ENCODE data around the gene ZNF106. TPM values are rescaled to one million over a fixed set of nuclear protein-coding genes. Genes with fewer than 3 reads are reported as not detected.

ZNF106 gene
- total RNA-seq, 1 experiment from 2014 or later: 58.2 TPM

DNA sequence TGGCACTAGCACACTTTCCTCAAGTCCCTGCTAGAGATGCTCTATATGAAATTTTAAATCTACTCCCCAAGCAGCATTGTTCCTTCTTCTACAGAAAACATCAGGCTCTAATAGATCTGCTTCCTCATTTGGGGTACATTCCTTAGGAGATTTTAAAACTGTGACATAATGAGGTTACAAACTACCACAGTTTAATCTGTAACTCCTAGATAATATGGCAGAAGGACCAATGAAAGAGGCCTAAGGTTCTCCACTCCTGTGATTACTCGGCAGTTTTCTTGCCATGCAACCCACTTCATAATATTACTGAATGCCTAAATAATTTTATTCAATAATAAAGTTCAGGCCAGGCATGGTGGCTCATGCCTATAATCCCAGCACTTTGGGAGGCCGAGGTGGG lies 16.1 kb downstream of the ZNF106 start (continued):
- TF ChIP-seq E2F1 (CRISPR knock-in tag; IDR thresholded peaks at IDR 0.05): no peak

GRCh38 chr15:42471002-42471401 lies 19.9 kb downstream of the ZNF106 start:
- ChIA-PET POLR2A (no interaction called here), CTCF (interaction anchor here (1.0 to 2.0 kb wide), 6 partner anchors 12 to 333 kb away, joined by 3 to 7 read pairs (median 4); partner anchors contain the start of genes GANC, TMEM87A and ZNF106)
- TF ChIP-seq GTF2I (CRISPR knock-in tag; conservative IDR thresholded peaks at IDR 0.05): no peak
- no peak for TF ChIP-seq ZNF263 (CRISPR knock-in tag; IDR thresholded peaks at IDR 0.05; ENCODE audit: low read depth)
- TF ChIP-seq, protein P1, sequence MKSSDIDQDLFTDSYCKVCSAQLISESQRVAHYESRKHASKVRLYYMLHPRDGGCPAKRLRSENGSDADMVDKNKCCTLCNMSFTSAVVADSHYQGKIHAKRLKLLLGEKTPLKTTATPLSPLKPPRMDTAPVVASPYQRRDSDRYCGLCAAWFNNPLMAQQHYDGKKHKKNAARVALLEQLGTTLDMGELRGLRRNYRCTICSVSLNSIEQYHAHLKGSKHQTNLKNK (CRISPR knock-in tag; IDR thresholded peaks at IDR 0.05): no peak
- no peak for TF ChIP-seq ZNF416 (CRISPR knock-in tag; IDR thresholded peaks at IDR 0.05)
- no peak for TF ChIP-seq CREM (CRISPR knock-in tag; IDR thresholded peaks at IDR 0.05)
- no peak for TF ChIP-seq GABPB1 (CRISPR knock-in tag; IDR thresholded peaks at IDR 0.05)
- TF ChIP-seq ZBTB21 (CRISPR knock-in tag; IDR thresholded peaks at IDR 0.05; ENCODE audit: borderline replicate concordance): no peak
- TF ChIP-seq, protein P2, sequence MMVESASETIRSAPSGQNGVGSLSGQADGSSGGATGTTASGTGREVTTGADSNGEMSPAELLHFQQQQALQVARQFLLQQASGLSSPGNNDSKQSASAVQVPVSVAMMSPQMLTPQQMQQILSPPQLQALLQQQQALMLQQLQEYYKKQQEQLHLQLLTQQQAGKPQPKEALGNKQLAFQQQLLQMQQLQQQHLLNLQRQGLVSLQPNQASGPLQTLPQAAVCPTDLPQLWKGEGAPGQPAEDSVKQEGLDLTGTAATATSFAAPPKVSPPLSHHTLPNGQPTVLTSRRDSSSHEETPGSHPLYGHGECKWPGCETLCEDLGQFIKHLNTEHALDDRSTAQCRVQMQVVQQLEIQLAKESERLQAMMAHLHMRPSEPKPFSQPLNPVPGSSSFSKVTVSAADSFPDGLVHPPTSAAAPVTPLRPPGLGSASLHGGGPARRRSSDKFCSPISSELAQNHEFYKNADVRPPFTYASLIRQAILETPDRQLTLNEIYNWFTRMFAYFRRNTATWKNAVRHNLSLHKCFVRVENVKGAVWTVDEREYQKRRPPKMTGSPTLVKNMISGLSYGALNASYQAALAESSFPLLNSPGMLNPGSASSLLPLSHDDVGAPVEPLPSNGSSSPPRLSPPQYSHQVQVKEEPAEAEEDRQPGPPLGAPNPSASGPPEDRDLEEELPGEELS (CRISPR knock-in tag; IDR thresholded peaks at IDR 0.05): no peak
- no peak for TF ChIP-seq SOX15 (CRISPR knock-in tag; IDR thresholded peaks at IDR 0.05)
- no peak for TF ChIP-seq ELF4 (CRISPR knock-in tag; IDR thresholded peaks at IDR 0.05; ENCODE audit: low read depth)
- TF ChIP-seq ZNF425 (CRISPR knock-in tag; conservative IDR thresholded peaks at IDR 0.05): no peak
- no peak for TF ChIP-seq NR3C1 (CRISPR knock-in tag; conservative IDR thresholded peaks at IDR 0.05; ENCODE audit: low read depth)
- TF ChIP-seq MAX (CRISPR knock-in tag; IDR thresholded peaks at IDR 0.05): no peak
- TF ChIP-seq JAZF1 (CRISPR knock-in tag; IDR thresholded peaks at IDR 0.05): no peak
- H3K27me3 Mint-ChIP-seq (ENCODE audit: low read depth): no peaks in the 10 kb centered on the region
- no peaks in the 10 kb centered on the region for H3K4me1 Mint-ChIP-seq
- DNase-seq (ENCODE audit: low spot score) (no peak), ATAC-seq (no peak)
- H3K36me3 Mint-ChIP-seq: peaks cover 4% of the 10 kb centered on the region
- H3K27ac Mint-ChIP-seq: no peak overlapping the region; the same call in 1 of the 2 replicates
- no peaks in the 10 kb centered on the region for H3K9me3 Mint-ChIP-seq
- H3K4me3 Mint-ChIP-seq: no peak overlapping the region

- no peak overlapping the region for H3K4me3 Mint-ChIP-seq
- ChIA-PET POLR2A (no interaction called here), CTCF (interaction anchor here (0.7 kb wide), 1 partner anchor 81 kb away, joined by 3 read pairs; no protein-coding TSS in a partner anchor)
- H3K27ac Mint-ChIP-seq: no peak overlapping the region
- peaks cover 2% of the 10 kb centered on the region for H3K36me3 Mint-ChIP-seq
- DNase-seq (ENCODE audit: low spot score) (no peak), ATAC-seq (no peak)
- no peaks in the 10 kb centered on the region for H3K4me1 Mint-ChIP-seq
- H3K9me3 Mint-ChIP-seq: no peaks in the 10 kb centered on the region
- no peaks in the 10 kb centered on the region for H3K27me3 Mint-ChIP-seq (ENCODE audit: low read depth)
- TF ChIP-seq GABPB1 (CRISPR knock-in tag; IDR thresholded peaks at IDR 0.05): no peak
- no peak for TF ChIP-seq MXD4 (CRISPR knock-in tag; IDR thresholded peaks at IDR 0.05; ENCODE audit: borderline replicate concordance)
- no peak for TF ChIP-seq IRF2 (CRISPR knock-in tag; IDR thresholded peaks at IDR 0.05; ENCODE audit: borderline replicate concordance, low read depth)
- TF ChIP-seq ZNF396 (CRISPR knock-in tag; IDR thresholded peaks at IDR 0.05; ENCODE audit: borderline replicate concordance): no peak
- no peak for TF ChIP-seq SOX15 (CRISPR knock-in tag; IDR thresholded peaks at IDR 0.05)
- TF ChIP-seq, protein P3, sequence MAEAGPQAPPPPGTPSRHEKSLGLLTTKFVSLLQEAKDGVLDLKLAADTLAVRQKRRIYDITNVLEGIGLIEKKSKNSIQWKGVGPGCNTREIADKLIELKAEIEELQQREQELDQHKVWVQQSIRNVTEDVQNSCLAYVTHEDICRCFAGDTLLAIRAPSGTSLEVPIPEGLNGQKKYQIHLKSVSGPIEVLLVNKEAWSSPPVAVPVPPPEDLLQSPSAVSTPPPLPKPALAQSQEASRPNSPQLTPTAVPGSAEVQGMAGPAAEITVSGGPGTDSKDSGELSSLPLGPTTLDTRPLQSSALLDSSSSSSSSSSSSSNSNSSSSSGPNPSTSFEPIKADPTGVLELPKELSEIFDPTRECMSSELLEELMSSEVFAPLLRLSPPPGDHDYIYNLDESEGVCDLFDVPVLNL (CRISPR knock-in tag; IDR thresholded peaks at IDR 0.05; ENCODE audit: borderline replicate concordance, low read depth): no peak
- TF ChIP-seq PRDM15 (CRISPR knock-in tag; IDR thresholded peaks at IDR 0.05): no peak
Observed at GRCh38 chr15:42465520-42466259, 25.3 kb downstream of the ZNF106 start.
